IPS-18c (cell line): ENCODE data around the gene HES5.
"Not testable (repeated sequence)": the region's sequence is repeated elsewhere in the genome, so short reads cannot be mapped to it uniquely, and the experiment has no call there.

ENCODE experiments used
- H3K4me3 ChIP-seq: 2 replicates; pipeline ENCODE4 v1.7.0; 2013; ENCODE audit warnings: low read depth, mild to moderate bottlenecking, low read length, moderate library complexity; ENCODE audit not compliant: insufficient read depth
- H3K9me3 ChIP-seq: one replicate; pipeline ENCODE4 v1.6.1; 2013; ENCODE audit warnings: mild to moderate bottlenecking, low read length, moderate library complexity; ENCODE audit not compliant: control insufficient read depth, insufficient read depth

The HES5 gene, protein sequence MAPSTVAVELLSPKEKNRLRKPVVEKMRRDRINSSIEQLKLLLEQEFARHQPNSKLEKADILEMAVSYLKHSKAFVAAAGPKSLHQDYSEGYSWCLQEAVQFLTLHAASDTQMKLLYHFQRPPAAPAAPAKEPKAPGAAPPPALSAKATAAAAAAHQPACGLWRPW

GRCh38 chr1:2529784-2530512 is at the start of gene HES5:
TSS of gene HES5 (minus strand) at chr1:2530263. CDS start at chr1:2530164, 99 bp downstream.
- peak within 1 kb of the TSS; percentile 34 for H3K4me3 ChIP-seq
- H3K9me3 ChIP-seq = no peaks in the 10 kb centered on the region

DNA sequence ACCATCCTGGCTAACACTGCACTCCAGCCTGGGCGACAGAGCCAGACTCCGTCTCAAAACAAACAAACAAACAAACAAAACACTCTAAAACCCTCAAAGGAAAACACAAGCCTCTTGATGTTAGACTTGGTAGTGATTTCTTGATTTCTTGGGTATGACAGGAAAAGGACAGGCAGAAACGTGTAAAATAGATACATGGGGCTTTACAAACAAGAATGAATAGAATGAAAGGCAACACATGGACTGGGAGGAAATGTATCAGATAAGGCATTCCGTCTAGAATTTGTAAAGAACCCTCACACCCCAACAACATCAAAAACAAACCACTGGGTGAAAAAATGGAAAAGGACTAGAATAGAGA is 48.7 kb upstream of the HES5 start:
- Histone ChIP-seq H3K4me3 (no peak overlapping the region), H3K9me3 (no peaks in the 10 kb centered on the region)

GRCh38 chr1:2577565-2578075 is 47.6 kb upstream of the HES5 start:
- not testable (repeated sequence) for H3K4me3 ChIP-seq, H3K9me3 ChIP-seq

DNA sequence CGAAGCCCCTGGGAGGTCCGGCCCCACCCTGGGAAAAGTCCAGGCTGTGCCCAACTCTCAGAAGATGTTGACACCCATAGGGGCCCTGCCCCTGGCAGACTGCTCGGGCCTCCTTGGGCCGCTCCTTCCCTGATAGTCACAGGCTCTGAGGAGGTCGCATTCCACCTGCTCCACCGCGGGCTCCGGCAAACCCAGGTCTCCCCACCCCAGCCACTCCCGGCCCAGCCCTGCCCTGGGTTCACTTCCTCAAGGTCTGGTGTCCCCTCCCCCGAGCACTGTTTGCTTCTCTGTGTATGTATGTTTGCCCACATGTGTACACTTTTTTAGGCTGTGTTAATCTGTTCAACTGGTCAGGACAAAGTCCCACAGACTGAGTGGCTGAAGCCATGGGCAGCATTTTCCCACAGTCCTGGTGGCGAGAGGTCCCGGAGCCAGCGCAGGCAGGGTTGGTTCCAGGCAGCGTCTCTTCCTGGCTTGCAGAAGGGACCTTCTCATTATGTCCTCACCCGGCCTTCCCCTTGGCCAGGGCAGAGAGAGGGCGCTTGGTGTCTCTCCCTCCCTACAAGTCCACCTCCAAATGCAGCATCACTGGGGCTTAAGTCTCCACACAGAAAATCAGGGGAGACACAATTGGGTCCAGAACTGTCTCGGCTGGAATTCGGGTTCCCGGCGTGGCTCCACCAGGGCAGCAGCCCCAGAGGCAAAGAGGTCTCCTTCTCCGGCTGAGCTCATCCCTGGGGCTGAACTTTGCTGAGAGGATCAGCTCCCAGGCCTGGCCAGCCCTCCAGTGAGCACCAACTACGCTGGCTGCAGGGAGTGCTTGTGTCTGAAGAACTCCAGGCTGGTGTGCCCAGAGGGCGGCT is 46.0 kb upstream of the HES5 start:
- Histone ChIP-seq H3K4me3 (no peak overlapping the region), H3K9me3 (peaks cover 4% of the 10 kb centered on the region)

- Histone ChIP-seq H3K9me3 (peaks cover 4% of the 10 kb centered on the region), H3K4me3 (no peak overlapping the region)
Measured at GRCh38 chr1:2574350-2574749, 44.3 kb upstream of the HES5 start.

- peaks cover 4% of the 10 kb centered on the region for H3K9me3 ChIP-seq
- H3K4me3 ChIP-seq = no peak overlapping the region
Measured at GRCh38 chr1:2573250-2573920, 43.3 kb upstream of the HES5 start.

DNA sequence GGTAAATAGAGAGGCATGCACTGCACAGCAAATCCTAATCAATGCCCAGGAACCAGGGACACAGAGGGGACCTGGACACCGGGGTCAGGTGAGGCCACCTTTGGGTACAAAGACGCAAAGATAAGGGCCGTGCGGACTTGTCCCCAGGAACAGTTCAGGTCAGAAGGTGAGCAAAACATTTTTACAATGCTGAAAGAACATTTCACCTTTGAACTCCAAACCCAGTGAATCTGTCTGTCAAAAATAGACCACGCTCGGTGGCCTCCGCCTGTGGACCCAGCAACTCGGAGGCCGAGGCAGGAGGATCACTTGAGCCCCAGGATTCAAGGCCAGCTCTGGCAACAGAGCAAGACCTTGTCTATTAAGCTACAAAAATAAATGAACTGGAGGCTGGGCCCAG is 41.3 kb upstream of the HES5 start:
- Histone ChIP-seq H3K9me3 (peaks cover 4% of the 10 kb centered on the region), H3K4me3 (no peak overlapping the region)

GRCh38 chr1:2570332-2570731 is 40.3 kb upstream of the HES5 start:
- peaks cover 4% of the 10 kb centered on the region for H3K9me3 ChIP-seq
- H3K4me3 ChIP-seq = no peak overlapping the region

DNA sequence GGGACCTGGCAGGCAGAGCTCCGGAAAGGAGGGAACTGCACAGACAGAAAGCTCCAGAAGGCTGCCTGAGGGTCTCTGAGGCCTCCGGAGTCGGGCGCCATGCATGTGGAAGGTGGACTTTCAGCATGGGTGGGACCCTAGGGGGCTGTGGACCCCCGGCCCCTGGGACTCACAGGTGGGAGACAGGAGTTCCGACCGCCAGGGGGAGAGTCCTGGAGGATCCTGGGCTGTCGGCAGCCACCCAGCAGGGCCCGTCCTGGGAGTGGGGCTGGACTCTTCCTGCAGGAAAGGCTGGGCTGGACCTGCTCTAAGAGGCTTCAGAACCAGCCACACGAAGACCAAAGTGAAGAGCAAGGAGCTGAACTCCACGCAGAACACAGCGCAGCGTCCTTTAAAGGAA is 39.6 kb upstream of the HES5 start:
- not testable (repeated sequence) for H3K9me3 ChIP-seq, H3K4me3 ChIP-seq

GRCh38 chr1:2569060-2569459 is 39.0 kb upstream of the HES5 start:
- Histone ChIP-seq H3K4me3 (no peak overlapping the region), H3K9me3 (peaks cover 4% of the 10 kb centered on the region)

GRCh38 chr1:2568187-2568816 is 38.2 kb upstream of the HES5 start:
- not testable (repeated sequence) for H3K4me3 ChIP-seq, H3K9me3 ChIP-seq

DNA sequence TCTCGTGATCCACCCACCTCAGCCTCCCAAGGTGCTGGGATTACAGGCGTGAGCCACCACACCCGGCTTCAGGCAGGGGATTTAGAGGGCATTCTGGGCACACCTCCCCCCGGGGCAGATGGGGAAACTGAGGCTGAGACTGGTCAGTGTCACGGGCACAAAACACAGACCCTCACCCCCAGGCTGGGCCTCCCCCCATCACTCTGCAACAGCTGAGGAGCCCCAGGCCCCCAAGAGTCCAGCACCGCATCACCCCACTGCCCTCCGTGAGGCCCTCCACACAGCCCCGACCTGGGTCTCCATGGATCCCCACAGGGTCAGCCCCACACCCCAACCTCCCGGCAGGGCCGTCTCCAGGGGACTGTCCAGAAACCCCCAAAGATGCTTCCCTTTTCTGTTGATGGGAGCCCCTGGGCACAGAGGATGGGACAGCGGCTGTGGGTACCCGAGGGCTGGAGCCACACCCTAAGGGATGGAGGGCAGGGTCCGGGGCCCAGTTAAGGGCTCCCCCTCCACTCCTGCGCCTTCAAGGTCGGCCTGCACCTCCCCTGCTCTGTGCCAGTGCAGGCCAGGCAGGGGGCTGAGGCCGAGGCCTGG is 37.1 kb upstream of the HES5 start:
- no peaks in the 10 kb centered on the region for H3K9me3 ChIP-seq
- no peak overlapping the region for H3K4me3 ChIP-seq

GRCh38 chr1:2566101-2567045 is 36.3 kb upstream of the HES5 start:
- Histone ChIP-seq H3K9me3 (no peaks in the 10 kb centered on the region), H3K4me3 (no peak overlapping the region)

DNA sequence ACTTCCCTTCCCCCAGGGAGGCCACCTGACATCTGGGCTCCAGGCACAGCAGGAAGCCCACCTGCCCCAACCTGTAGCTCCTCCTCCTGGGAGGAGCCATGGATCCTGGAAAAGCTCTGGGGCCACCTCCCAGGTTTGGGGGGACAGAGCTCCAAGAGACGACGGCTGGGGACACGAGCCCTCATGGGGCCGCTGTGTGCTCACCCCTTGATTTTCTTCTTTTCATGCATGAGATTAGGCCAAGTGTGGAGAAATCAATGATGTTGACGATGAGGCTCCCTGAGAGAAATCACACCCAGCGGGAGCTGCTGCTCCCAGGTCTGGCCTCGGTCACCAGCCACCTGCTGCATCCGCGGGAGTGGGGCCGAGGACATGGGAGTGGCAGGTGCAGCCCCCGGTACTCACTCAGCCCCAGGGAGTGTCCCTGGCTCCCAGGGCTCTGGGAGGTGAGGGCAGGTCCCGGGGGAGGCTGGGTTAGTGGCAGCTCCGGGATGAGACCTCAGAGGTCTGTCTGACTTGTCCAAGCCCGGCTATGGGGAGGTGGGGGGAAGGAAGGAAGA is 34.8 kb upstream of the HES5 start:
- no peaks in the 10 kb centered on the region for H3K9me3 ChIP-seq
- H3K4me3 ChIP-seq = no peak overlapping the region

- no peaks in the 10 kb centered on the region for H3K9me3 ChIP-seq
- H3K4me3 ChIP-seq = no peak overlapping the region
Measured at GRCh38 chr1:2564006-2564814, 34.1 kb upstream of the HES5 start.
